ENCODE data around the gene ATAD3C.

The ATAD3C gene

DNA sequence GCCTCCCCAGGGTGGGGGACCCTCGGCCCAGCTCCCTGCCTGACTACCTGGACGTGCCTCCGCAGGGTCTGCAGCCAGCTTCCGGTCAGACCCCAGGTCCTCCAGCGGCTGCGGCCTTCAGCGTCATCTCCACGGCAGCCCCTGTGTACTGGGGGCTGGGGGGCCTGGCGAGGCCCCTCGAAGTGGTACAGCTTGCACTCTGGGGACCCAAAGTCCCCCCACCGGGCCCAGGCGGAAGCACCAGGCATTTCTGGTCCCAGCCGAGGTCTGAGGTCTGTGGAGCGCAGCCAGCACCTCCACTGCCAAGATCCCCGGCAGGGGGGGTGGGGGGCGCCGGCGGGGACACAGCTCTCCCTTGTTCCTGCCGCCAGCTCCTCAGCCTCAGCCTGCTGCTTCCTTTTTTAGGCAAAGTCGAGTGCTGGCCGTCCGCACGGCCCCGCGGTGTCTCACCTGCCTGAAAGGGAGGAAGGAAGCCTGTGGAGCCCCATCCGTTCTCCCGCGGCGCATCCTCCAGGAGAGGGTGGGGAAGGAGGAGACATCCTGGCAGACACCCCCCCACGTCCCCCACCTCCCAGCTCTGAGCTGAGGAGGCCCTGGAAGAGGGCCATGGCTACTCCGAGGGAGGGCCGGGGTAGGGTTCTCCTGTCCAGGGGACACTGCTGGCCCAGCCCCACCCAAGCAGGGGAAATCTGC, 15.2 kb upstream of the ATAD3C start:
- TF ChIP-seq, protein P1, sequence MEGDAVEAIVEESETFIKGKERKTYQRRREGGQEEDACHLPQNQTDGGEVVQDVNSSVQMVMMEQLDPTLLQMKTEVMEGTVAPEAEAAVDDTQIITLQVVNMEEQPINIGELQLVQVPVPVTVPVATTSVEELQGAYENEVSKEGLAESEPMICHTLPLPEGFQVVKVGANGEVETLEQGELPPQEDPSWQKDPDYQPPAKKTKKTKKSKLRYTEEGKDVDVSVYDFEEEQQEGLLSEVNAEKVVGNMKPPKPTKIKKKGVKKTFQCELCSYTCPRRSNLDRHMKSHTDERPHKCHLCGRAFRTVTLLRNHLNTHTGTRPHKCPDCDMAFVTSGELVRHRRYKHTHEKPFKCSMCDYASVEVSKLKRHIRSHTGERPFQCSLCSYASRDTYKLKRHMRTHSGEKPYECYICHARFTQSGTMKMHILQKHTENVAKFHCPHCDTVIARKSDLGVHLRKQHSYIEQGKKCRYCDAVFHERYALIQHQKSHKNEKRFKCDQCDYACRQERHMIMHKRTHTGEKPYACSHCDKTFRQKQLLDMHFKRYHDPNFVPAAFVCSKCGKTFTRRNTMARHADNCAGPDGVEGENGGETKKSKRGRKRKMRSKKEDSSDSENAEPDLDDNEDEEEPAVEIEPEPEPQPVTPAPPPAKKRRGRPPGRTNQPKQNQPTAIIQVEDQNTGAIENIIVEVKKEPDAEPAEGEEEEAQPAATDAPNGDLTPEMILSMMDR (IDR thresholded peaks at IDR 0.05; ENCODE audit: low read depth, low read length): no peak
- no peak overlapping the region for H3K4me3 ChIP-seq (ENCODE audit: low read depth, low read length)

DNA sequence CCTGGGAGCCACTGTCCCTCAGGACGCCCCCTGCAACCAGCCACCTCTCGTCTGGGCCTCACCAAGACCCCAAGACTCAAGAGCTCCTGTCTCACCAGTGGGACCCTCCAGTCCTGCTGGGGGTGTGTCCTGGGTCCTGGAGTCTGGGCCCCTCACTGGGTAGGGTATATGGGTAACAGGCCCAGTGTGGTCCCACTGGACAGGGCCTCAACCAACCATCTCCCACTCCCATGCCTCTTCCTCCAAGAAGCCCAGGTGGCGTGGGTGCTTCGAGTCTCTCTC, 14.7 kb upstream of the ATAD3C start:
- no peak overlapping the region for H3K4me3 ChIP-seq (ENCODE audit: low read depth, low read length)
- TF ChIP-seq, protein P1 (IDR thresholded peaks at IDR 0.05; ENCODE audit: low read depth, low read length): no peak

DNA sequence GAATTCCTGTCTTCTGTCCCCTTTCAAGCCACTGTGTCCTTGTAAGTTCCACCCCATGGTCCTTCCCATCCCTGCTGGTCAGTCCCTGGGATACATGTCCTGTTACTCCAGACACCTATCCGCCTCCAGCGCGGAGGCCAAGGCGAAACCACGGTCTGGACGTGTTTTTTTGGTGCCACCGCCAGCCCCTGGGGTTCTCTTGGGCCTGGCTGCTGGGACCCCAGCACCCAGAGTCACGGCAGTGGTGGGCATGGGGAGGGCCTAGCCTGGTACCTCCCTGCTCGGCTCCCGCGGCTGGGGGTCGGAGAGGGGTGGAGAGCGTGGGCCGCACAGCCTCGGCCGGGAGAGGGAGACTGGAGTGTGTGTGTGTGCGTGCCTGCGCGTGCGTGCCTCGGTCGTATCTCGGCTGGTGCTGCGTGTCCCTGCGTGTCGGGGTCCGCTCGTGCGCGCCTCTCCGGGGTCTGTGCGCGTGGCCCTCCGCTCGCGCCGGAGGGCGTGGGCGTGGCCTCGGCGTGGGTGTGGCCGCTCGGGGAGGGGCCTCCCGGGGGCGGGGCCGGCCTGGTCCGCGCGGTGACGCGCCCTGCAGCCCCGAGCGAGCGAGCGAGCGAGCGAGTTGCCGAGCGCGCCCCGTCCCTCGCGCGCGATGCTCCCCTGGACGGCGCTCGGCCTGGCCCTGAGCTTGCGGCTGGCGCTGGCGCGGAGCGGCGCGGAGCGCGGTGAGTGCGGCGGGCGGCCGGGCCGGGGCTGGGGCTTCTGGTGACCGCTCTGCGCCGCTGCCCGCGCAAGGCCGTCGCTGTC, 14.2 kb upstream of the ATAD3C start, which contains the start of gene VWA1:
Gene VWA1, plus strand, starts transcription at position 585 of the 798 bp plus-strand sequence. Its CDS starts 59 bp downstream, at position 644.
- H3K4me3 ChIP-seq (ENCODE audit: low read depth, low read length): peak within 1 kb of the TSS; percentile 55
- TF ChIP-seq, protein P1 (IDR thresholded peaks at IDR 0.05; ENCODE audit: low read depth, low read length): no peak

DNA sequence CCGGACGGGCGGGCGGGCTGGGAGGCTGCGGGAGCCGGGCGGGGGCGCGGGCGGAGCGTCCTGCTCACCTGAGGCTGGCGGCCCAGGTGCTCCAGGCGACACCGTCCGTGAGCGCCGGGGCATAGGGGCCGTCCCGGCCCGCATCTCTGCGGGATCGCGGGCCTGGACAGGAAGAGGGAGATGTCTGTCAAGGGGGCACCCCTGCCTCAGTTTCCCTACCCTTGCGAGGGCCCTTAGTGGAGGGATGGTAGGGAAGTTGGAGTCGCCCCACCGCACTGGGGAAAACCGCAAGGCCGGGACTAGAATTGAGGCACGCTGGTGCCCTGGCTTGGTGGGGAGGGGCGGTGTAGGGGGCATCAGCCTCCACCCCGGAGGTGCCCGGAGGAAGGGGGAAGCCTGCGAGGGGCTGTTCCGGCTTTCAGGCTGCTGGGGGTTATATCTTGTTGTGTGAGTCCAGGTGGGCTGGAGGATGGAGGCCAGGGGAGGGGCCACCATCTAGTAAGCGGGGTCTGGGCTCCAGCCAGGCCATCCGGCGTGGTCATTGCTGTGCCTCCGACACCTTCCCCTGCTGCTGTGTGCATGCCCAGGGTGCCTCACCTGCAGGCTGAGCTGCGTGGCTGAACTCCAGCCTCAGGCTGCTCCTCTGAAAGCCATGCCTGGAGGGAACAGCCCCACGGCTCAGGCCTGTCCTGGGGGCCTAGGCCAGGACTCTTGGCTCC, 13.4 kb upstream of the ATAD3C start:
- peak overlapping the region; percentile 55 for H3K4me3 ChIP-seq (ENCODE audit: low read depth, low read length)
- TF ChIP-seq, protein P1 (IDR thresholded peaks at IDR 0.05; ENCODE audit: low read depth, low read length): no peak

DNA sequence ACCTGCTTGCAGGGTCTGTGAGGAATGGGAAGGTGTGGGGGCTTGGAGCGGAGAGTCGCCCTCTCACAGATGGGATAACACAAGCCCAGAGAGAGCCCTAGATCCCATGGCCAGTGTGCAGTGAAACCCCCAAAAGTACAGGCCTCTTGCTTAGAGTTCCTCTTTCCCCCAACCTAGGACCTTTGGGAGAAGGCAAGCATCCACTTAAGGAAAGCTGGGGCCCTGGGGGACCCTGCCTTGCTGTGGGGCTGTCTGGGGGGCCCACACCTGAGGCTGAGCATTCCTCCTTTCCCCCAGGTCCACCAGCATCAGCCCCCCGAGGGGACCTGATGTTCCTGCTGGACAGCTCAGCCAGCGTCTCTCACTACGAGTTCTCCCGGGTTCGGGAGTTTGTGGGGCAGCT, 12.9 kb upstream of the ATAD3C start:
- no peak overlapping the region for H3K4me3 ChIP-seq (ENCODE audit: low read depth, low read length)
- TF ChIP-seq, protein P1 (IDR thresholded peaks at IDR 0.05; ENCODE audit: low read depth, low read length): no peak

DNA sequence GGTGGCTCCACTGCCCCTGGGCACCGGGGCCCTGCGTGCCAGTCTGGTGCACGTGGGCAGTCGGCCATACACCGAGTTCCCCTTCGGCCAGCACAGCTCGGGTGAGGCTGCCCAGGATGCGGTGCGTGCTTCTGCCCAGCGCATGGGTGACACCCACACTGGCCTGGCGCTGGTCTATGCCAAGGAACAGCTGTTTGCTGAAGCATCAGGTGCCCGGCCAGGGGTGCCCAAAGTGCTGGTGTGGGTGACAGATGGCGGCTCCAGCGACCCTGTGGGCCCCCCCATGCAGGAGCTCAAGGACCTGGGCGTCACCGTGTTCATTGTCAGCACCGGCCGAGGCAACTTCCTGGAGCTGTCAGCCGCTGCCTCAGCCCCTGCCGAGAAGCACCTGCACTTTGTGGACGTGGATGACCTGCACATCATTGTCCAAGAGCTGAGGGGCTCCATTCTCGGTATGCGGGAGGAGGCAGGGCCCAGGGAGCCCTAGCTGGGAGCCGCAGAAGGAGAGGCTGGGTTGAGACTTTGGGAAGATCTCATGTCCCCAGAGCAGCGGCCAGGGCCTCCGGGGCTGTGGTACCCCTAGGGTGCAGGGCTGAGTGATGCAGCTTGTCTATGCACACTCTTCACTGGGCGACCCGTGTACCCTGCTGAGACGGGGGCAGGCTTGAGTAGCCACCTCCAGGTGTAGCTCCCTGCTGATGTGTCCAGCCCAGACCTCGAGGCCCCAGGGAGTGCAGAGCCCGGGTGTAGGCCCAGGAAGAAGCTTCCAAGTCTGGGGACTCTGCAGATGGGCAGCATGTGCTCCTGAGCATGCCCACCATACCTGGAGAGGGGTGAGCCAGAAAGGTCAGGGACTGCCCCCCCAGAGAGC, 12.2 kb upstream of the ATAD3C start:
- TF ChIP-seq, protein P1 (IDR thresholded peaks at IDR 0.05; ENCODE audit: low read depth, low read length): no peak
- H3K4me3 ChIP-seq (ENCODE audit: low read depth, low read length): no peak overlapping the region

Data from WI38 (cell line).